BJ (cell line): Measurements from ENCODE around the gene HBG2. TPM values are rescaled to one million over a fixed set of nuclear protein-coding genes. Genes with fewer than 3 reads are reported as not detected.
"Not testable (repeated sequence)": the region's sequence is repeated elsewhere in the genome, so short reads cannot be mapped to it uniquely, and the experiment has no call there.

Experiments used
- CTCF ChIA-PET: fragments of 350-600 bp; formaldehyde crosslinking; extraction: SDS; loops from one replicate; lab custom pipeline; 2021; ENCODE audit warnings: antibody characterized with exemption, inconsistent platforms; lab: Yijun Ruan, JAX
- POLR2A ChIA-PET: fragments of 300-600 bp; sonication (Branson Sonifier 250); formaldehyde crosslinking; extraction: SDS; loops from one replicate; lab custom pipeline; 2021; ENCODE audit warnings: antibody characterized with exemption; lab: Charles Lee
- DNase-seq: peaks from one replicate; pipeline ENCODE4 v3.0.0-alpha.2; 2011; ENCODE audit warnings: low read depth
- H3K27me3 ChIP-seq: 2 replicates; pipeline ENCODE4 v1.6.0; 2011; ENCODE audit warnings: low read length; ENCODE audit not compliant: control insufficient read depth, insufficient read depth
- H3K36me3 ChIP-seq: 2 replicates; pipeline ENCODE4 v1.5.1; 2011; ENCODE audit warnings: low read length; ENCODE audit not compliant: control insufficient read depth, insufficient read depth
- H3K4me3 ChIP-seq: 2 replicates; pipeline ENCODE4 v1.5.1; 2011; ENCODE audit warnings: low read depth, mild to moderate bottlenecking, control low read depth, low read length
- CTCF ChIP-seq: IDR thresholded peaks from 2 replicates; pipeline ENCODE4 v1.5.1; 2011; ENCODE audit warnings: low read depth, mild to moderate bottlenecking, control low read depth, inconsistent platforms, low read length, moderate library complexity; ENCODE audit not compliant: insufficient read depth
- polyA plus RNA-seq: library from polyadenylated mRNA; depleted of rRNA; stranded (reverse); fragments of >200 nt; gene quantifications from 2 replicates; pipeline ENCODE4 v1.2.3, GENCODE V29; 2011

Gene HBG2
- polyA plus RNA-seq, 1 experiment: not detected

- CTCF ChIA-PET: no interaction called here
These were observed 12.5 kb upstream of the HBG2 start for GRCh38 chr11:5267033-5267563.

DNA sequence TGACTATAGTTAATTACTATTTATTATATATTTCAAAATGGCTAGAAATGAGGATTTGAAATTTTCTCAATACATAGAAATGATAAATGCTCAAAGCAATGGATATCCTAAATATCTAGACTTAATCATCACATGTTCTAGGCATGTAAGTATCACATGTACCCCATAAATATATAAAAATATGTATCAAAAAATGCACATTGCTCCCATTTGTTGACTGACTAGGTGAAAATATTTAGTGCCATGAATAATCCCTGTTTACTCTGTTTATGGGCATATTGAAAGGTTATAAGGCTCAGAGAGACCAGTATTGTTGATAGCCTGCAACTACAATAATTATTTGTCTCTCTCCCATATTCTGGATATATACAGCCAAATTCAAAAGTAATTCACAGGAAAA, 12.0 kb upstream of the HBG2 start:
- CTCF ChIA-PET: no interaction called here
- no peak for DNase-seq
- Histone ChIP-seq H3K4me3 (no peak overlapping the region), H3K36me3 (no peaks in the 10 kb centered on the region), H3K27me3 (no peaks in the 10 kb centered on the region)
- no peak for TF ChIP-seq CTCF
- POLR2A ChIA-PET: no interaction called here

More at GRCh38 chr11:5267033-5267563, 12.5 kb upstream of the HBG2 start:
- no peak for TF ChIP-seq CTCF
- Histone ChIP-seq H3K36me3 (no peaks in the 10 kb centered on the region), H3K27me3 (no peaks in the 10 kb centered on the region), H3K4me3 (no peak overlapping the region)
- POLR2A ChIA-PET: no interaction called here
- no peak for DNase-seq

- POLR2A ChIA-PET: no interaction called here
- no peak for DNase-seq
- CTCF ChIA-PET: interaction anchor here (1.9 kb wide), 1 partner anchor 14 kb away, joined by 5 read pairs; no protein-coding TSS in a partner anchor
- Histone ChIP-seq H3K36me3 (no peaks in the 10 kb centered on the region), H3K27me3 (no peaks in the 10 kb centered on the region), H3K4me3 (no peak overlapping the region)
- TF ChIP-seq CTCF: no peak
These were observed 11.3 kb upstream of the HBG2 start for GRCh38 chr11:5265832-5266231.

DNA sequence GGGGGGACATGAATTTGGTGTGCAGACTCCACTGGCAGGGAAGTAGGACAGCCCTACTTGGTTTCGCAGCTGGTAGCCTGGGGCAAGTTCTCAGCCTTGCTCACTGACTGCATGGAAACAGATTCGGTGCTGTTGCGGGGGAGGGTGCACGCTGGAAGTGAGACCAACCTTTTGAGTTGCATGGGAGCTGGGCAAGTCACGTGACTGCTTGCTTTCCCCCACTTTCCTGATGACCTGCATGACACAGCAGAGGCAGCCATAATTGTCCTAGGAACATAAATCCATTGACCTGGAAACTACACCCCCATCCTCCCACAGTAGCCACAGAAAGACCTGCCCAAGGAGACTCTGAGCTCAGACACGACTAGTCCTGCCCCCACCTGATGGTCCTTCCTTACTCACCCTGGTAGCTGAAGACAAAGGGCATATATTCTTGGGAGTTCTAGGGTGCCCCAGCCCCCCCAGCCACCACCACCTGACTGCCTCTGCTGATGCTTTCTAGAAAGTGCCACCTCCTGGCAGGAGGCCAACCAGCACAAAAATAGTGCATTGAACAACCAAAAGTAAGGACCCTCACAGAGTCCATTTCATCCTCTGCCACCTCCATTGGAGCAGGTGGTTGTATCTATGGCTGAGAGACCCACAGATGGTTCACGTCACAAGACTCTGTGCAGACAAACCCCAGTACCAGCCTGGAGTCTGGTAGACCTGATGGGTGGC, 4.1 kb upstream of the HBG2 start:
- DNase-seq: no peak
- ChIA-PET CTCF (no interaction called here), POLR2A (interaction anchor here (0.6 kb wide), 1 partner anchor 9 kb away, joined by 3 read pairs; the partner anchor contains the start of gene HBG1)
- no peaks in the 10 kb centered on the region for H3K27me3 ChIP-seq
- no peak overlapping the region for H3K4me3 ChIP-seq
- no peak for TF ChIP-seq CTCF
- no peaks in the 10 kb centered on the region for H3K36me3 ChIP-seq

- H3K4me3 ChIP-seq: no peak overlapping the region
- no peaks in the 10 kb centered on the region for H3K36me3 ChIP-seq
- TF ChIP-seq CTCF: no peak
- no peaks in the 10 kb centered on the region for H3K27me3 ChIP-seq
- ChIA-PET CTCF (no interaction called here), POLR2A (no interaction called here)
- DNase-seq: no peak
These were observed 2.7 kb upstream of the HBG2 start for GRCh38 chr11:5257296-5257695.

DNA sequence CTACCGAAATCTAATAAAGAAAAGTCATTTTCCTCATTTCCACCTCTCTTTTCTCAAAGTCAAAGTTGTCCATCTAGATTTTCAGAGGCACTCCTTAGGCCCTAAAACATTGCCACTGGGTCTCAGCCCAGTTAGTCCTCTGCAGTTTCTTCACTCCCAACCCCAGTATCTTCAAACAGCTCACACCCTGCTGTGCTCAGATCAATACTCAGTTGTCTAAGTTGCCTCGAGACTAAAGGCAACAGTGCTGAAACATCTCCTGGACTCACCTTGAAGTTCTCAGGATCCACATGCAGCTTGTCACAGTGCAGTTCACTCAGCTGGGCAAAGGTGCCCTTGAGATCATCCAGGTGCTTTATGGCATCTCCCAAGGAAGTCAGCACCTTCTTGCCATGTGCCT, 558 bp downstream of the HBG2 start:
- H3K27me3 ChIP-seq, POLR2A ChIA-PET, H3K36me3 ChIP-seq, H3K4me3 ChIP-seq, CTCF ChIA-PET, DNase-seq: not testable (repeated sequence)

DNA sequence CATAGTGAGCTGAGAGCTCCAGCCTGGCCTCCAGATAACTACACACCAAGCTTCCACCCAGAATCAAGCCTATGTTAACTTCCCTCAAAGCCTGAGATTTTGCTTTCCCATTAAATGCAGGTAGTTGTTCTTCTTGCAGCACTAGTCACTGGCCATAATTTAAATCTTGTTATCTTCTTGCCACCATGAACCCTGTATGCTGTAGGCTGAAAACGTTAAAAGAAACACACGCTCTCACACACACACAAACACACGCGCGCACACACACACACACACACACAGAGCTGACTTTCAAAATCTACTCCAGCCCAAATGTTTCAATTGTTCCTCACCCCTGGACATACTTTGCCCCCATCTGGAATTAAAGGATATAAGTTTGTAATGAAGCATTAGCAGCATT, 1.1 kb downstream of the HBG2 start:
- DNase-seq, CTCF ChIA-PET, H3K36me3 ChIP-seq, H3K27me3 ChIP-seq, POLR2A ChIA-PET, H3K4me3 ChIP-seq: not testable (repeated sequence)
